H1 (cell line): ENCODE results near the gene ABCG8. TPM values are rescaled to one million over a fixed set of nuclear protein-coding genes. Genes with fewer than 3 reads are reported as not detected.

Experiments
- EZH2 ChIP-seq: fragments of 200-600 bp; sonication (generic); IDR thresholded peaks from 2 replicates; pipeline ENCODE4 v1.7.1; 2012; ENCODE audit warnings: low read depth, mild to moderate bottlenecking, moderate library complexity, low read length, inconsistent platforms; ENCODE audit not compliant: severe bottlenecking
- KDM4A ChIP-seq: IDR thresholded peaks from one replicate; pipeline ENCODE4 v1.7.1; 2012; ENCODE audit warnings: low read depth, mild to moderate bottlenecking, moderate library complexity, low read length, inconsistent platforms; ENCODE audit not compliant: severe bottlenecking
- polyA plus RNA-seq, 7 experiments: library from polyadenylated mRNA; depleted of rRNA in 3 of 7; stranded (reverse) in 5 of 7; unstranded in 2 of 7; fragments of >200 nt in 5 of 7; fragments of 200-250 nt in 2 of 7; gene quantifications; 1 replicate in 5 of 7; 2 replicates in 1 of 7; 4 replicates in 1 of 7; pipeline versions ENCODE4 v1.2.1 to v1.2.3, GENCODE V29; 2011 to 2013; ENCODE audit warnings: missing spikeins in 2 of 7, mixed read lengths in 2 of 7
- total RNA-seq: library from RNA; stranded (reverse); fragmentation: NEBNext Ultra II Directional; extraction: Animal tissue kit (Norgen Biotek cat#: 25700); gene quantifications from 2 replicates; pipeline ENCODE4 v1.2.1, GENCODE V29; 2021

The ABCG8 gene
- total and polyA plus RNA-seq, 2 of the 8 experiments (the other 6 are each of a cell fraction or from before 2014, with no cell fraction given): not detected

DNA sequence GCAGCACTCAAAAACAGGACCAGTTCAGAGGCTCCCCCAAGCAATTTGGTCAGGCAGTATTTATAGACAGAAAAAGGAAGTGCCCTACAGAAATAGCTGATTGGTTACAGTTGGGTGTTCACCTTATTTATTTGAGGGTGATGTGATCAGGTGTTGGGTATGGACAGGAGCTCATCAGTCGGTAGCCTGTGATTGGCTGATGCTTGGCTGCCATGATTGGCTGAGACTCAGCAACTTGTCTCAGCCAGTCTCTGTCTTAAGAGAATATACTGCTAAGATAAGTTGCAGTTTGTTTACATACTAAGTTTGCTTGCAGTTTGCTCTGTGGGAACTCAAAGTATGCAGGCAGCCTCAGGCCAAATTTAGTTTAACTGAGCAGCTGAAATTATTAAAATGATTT, 9.4 kb downstream of the ABCG8 start (continued):
- TF ChIP-seq KDM4A: no peak
- TF ChIP-seq EZH2: no peak
